GM12878 (cell line): ENCODE data around the gene ZCRB1. TPM values are rescaled to one million over a fixed set of nuclear protein-coding genes. Genes with fewer than 3 reads are reported as not detected.

Source experiments
- ATAC-seq: fragments of 200-7000 bp; cut with Tn5 transposase; 3 replicates; pipeline ENCODE4 v1.9.1; 2020; ENCODE audit warnings: mild to moderate bottlenecking, moderate library complexity
- BruUV-seq: library from RNA; stranded (reverse); fragments of 400-500 nt; replicated peaks from 2 replicates; lab custom pipeline; 2021; lab: Mats Ljungman, UMichigan
- CTCF ChIA-PET: fragments of 300-600 bp; sonication (Branson Sonifier 250); formaldehyde crosslinking; extraction: SDS; loops from one replicate; lab custom pipeline; 2021; ENCODE audit warnings: inconsistent platforms; lab: Yijun Ruan, JAX
- POLR2A ChIA-PET: fragments of 350-600 bp; formaldehyde crosslinking; extraction: SDS; loops from one replicate; lab custom pipeline; 2021; ENCODE audit warnings: inconsistent platforms; lab: Charles Lee
- RAD21 ChIA-PET: fragments of 300-600 bp; sonication (Branson Sonifier 250); formaldehyde crosslinking; loops from one replicate; lab custom pipeline; 2023; ENCODE audit warnings: antibody characterized with exemption; ENCODE audit not compliant: unreplicated experiment; lab: Charles Lee
- SMC1A ChIA-PET: fragments of 300-600 bp; sonication (Branson Sonifier 250); formaldehyde crosslinking; loops from one replicate; lab custom pipeline; 2023; ENCODE audit not compliant: unreplicated experiment, uncharacterized antibody; lab: Charles Lee
- DNase-seq: peaks from one replicate; pipeline ENCODE4 v3.0.0-alpha.2; 2011; ENCODE audit warnings: low read depth, low spot score
- FAIRE-seq: peaks from 3 replicates; lab custom pipeline; 2011; peaks lifted over from hg19 to GRCh38; lab: Jason Lieb, UNC
- H2AFZ ChIP-seq: 2 replicates; pipeline ENCODE4 v1.6.0; 2011; ENCODE audit warnings: low read depth, low read length, control low read depth; ENCODE audit not compliant: control insufficient read depth
- H3K27ac ChIP-seq: 2 replicates; pipeline ENCODE4 v1.5.1; 2011; ENCODE audit warnings: control low read depth; ENCODE audit not compliant: control insufficient read depth, insufficient read depth
- H3K27me3 ChIP-seq, 2 experiments: replicated peaks in 1 of 2; 2 replicates each; pipeline versions ENCODE4 v1.6.0 to v1.6.1; 2011; ENCODE audit warnings: low read length in 1 of 2; ENCODE audit not compliant: control insufficient read depth in 2 of 2, insufficient read depth in 2 of 2
- H3K36me3 ChIP-seq, 2 experiments: 2 replicates each; pipeline ENCODE4 v1.5.1; 2011; ENCODE audit warnings: low read length in 1 of 2; ENCODE audit not compliant: control insufficient read depth in 2 of 2, insufficient read depth in 2 of 2
- H3K4me1 ChIP-seq: 2 replicates; pipeline ENCODE4 v1.6.1; 2011; ENCODE audit warnings: mild to moderate bottlenecking, low read length, moderate library complexity, mixed read lengths; ENCODE audit not compliant: control insufficient read depth, insufficient read depth
- H3K4me2 ChIP-seq: 2 replicates; pipeline ENCODE4 v1.6.0; 2011; ENCODE audit warnings: control low read depth; ENCODE audit not compliant: control insufficient read depth, insufficient read depth
- H3K4me3 ChIP-seq: fragments of 200-600 bp; sonication (generic); 2 replicates; pipeline ENCODE4 v1.5.1; 2016
- H3K79me2 ChIP-seq: 2 replicates; pipeline ENCODE4 v1.6.0; 2011; ENCODE audit warnings: low read length; ENCODE audit not compliant: control insufficient read depth, insufficient read depth
- H3K9ac ChIP-seq: 2 replicates; pipeline ENCODE4 v1.8.0; 2011; ENCODE audit warnings: low read length, control low read depth, mixed read lengths; ENCODE audit not compliant: control insufficient read depth, insufficient read depth
- H3K9me3 ChIP-seq: replicated peaks from 3 replicates; pipeline ENCODE4 v1.5.1; 2011; ENCODE audit warnings: mild to moderate bottlenecking, low read length; ENCODE audit not compliant: control insufficient read depth, insufficient read depth
- H4K20me1 ChIP-seq: 2 replicates; pipeline ENCODE4 v1.6.0; 2011; ENCODE audit not compliant: control insufficient read depth, insufficient read depth
- CBX3 ChIP-seq: fragments of 200-600 bp; sonication (generic); IDR thresholded peaks from 2 replicates; pipeline ENCODE4 v1.6.1; 2016; ENCODE audit warnings: low read depth, borderline replicate concordance
- CEBPZ ChIP-seq: fragments of 150-350 bp; IDR thresholded peaks from 2 replicates; pipeline ENCODE4 v1.6.1; 2016; ENCODE audit warnings: low read depth, low read length
- CHD1 ChIP-seq: IDR thresholded peaks from 2 replicates; pipeline ENCODE4 v1.6.1; 2012; ENCODE audit warnings: low read depth, low read length, improper control_type of control experiment
- IRF5 ChIP-seq: fragments of 450-650 bp; IDR thresholded peaks from 2 replicates; pipeline ENCODE4 v1.6.1; 2017; ENCODE audit warnings: borderline replicate concordance
- KLF5 ChIP-seq: fragments of 450-650 bp; IDR thresholded peaks from 2 replicates; pipeline ENCODE4 v1.6.1; 2014; ENCODE audit warnings: mild to moderate bottlenecking; ENCODE audit not compliant: partially characterized antibody
- MLLT1 ChIP-seq: fragments of 450-650 bp; IDR thresholded peaks from 2 replicates; pipeline ENCODE4 v1.6.1; 2016; ENCODE audit warnings: mild to moderate bottlenecking
- NBN ChIP-seq: fragments of 450-650 bp; IDR thresholded peaks from 2 replicates; pipeline ENCODE4 v1.6.1; 2016
- PAX5 ChIP-seq: IDR thresholded peaks from 2 replicates; pipeline ENCODE4 v1.6.1; 2011; ENCODE audit warnings: low read depth, low read length, borderline replicate concordance
- POU2F2 ChIP-seq: IDR thresholded peaks from 3 replicates; pipeline ENCODE4 v1.6.1; 2011; ENCODE audit warnings: low read depth, mild to moderate bottlenecking, low read length, borderline replicate concordance
- SMARCA5 ChIP-seq: fragments of 450-650 bp; IDR thresholded peaks from 2 replicates; pipeline ENCODE4 v1.6.1; 2017; ENCODE audit warnings: mild to moderate bottlenecking
- USF2 ChIP-seq: IDR thresholded peaks from 2 replicates; pipeline ENCODE4 v1.6.1; 2011; ENCODE audit warnings: low read depth, low read length, improper control_type of control experiment, borderline replicate concordance
- ZBTB4 ChIP-seq: fragments of 450-650 bp; formaldehyde crosslinking; IDR thresholded peaks from 2 replicates; pipeline ENCODE4 v1.4.0; 2022; ENCODE audit warnings: mild to moderate bottlenecking, moderate library complexity
- ZNF207 ChIP-seq: fragments of 450-650 bp; IDR thresholded peaks from 2 replicates; pipeline ENCODE4 v1.6.1; 2014; ENCODE audit warnings: antibody characterized with exemption, mild to moderate bottlenecking, borderline replicate concordance
- WGBS: methylation state at CpG from one replicate; pipeline ENCODE4 v1.1.6; 2016; ENCODE audit warnings: low lambda C conversion rate; ENCODE audit not compliant: insufficient replicate concordance, insufficient coverage; ENCODE audit errors: missing lambda C conversion rate; 5-methylcytosine and 5-hydroxymethylcytosine counted together
- in situ Hi-C: fragments of 300-500 bp; cut with MboI; formaldehyde crosslinking; loops from 9 replicates; pipeline ENCODE4 v1.14.3; 2018; ENCODE audit warnings: mixed read lengths
- intact Hi-C: fragments of 100-400 bp; cut with micrococcal nuclease; formaldehyde crosslinking; loops from one replicate; pipeline ENCODE4 v1.14.2; 2022; ENCODE audit not compliant: unreplicated experiment
- polyA plus RNA-seq, 11 experiments: library from polyadenylated mRNA; depleted of rRNA in 4 of 11; unstranded in 6 of 11; stranded (reverse) in 5 of 11; fragments of >200 nt; fragmentation: Nextera tagmentation in 4 of 11; fragmentation: Illumina TruSeq in 1 of 11; extraction: Ambion mirVana in 4 of 11; extraction: Trizol in 1 of 11; gene quantifications; 1 replicate in 1 of 11; 2 replicates in 10 of 11; pipeline versions ENCODE4 v1.2.1 to v1.2.3, GENCODE V29; 2011 to 2016; ENCODE audit warnings: inconsistent platforms in 2 of 11, missing spikeins in 2 of 11, low read depth in 1 of 11
- total RNA-seq, 4 experiments: library from RNA; depleted of rRNA in 3 of 4; stranded (reverse); fragments of >200 nt in 3 of 4; fragmentation: Illumina TruSeq in 1 of 4; extraction: Trizol in 1 of 4; gene quantifications; 2 replicates each; pipeline versions ENCODE4 v1.2.1 to v1.2.3, GENCODE V29; 2013 to 2021

The ZCRB1 gene
- total and polyA plus RNA-seq, 10 of the 15 experiments (the other 5 are each of a cell fraction or from before 2014, with no cell fraction given): 43.3 to 178 (median 88.6) TPM

- POLR2A ChIA-PET: no interaction called here
- ATAC-seq: no peak
- 80% methylated on average over 9 of the region's 9 CpGs for WGBS
- Histone ChIP-seq H3K4me3 (no peak overlapping the region), H3K4me1 (peaks cover 16% of the 10 kb centered on the region), H2AFZ (no peak overlapping the region), H3K79me2 (no peaks in the 10 kb centered on the region; the same call in none of the 2 replicates), H3K27me3 (no peaks in the 10 kb centered on the region), H3K9ac (no peak overlapping the region), H3K36me3 (peaks cover 0 to 3% of the 10 kb centered on the region in 2 experiments; a peak in 1 of 4 replicates), H3K9me3 (no peaks in the 10 kb centered on the region; the same call in 2 of the 3 replicates), H3K4me2 (no peak overlapping the region), H3K27ac (no peak overlapping the region), H4K20me1 (no peaks in the 10 kb centered on the region)
- no TSS peak for BruUV-seq
- no peak for TF ChIP-seq USF2
- TF ChIP-seq SMARCA5: no peak
- TF ChIP-seq ZBTB4: no peak
- TF ChIP-seq ZNF207: no peak
- TF ChIP-seq CHD1: no peak
- TF ChIP-seq CBX3: no peak
- no peak for TF ChIP-seq PAX5
- TF ChIP-seq CEBPZ: no peak
- no peak for TF ChIP-seq KLF5
- TF ChIP-seq POU2F2: no peak
- no peak for TF ChIP-seq NBN
- no peak for TF ChIP-seq IRF5
- TF ChIP-seq MLLT1: no peak
- in situ Hi-C loops (loop anchor here (25.0 kb wide), 1 partner anchor 1102 kb away; no protein-coding TSS in a partner anchor), intact Hi-C loops (no loop called here)
- SMC1A ChIA-PET: no interaction called here
- no peak for FAIRE-seq
- CTCF ChIA-PET: interaction anchor here (1.0 to 2.4 kb wide), 2 partner anchors 8 to 38 kb away, joined by 3 to 16 read pairs; no protein-coding TSS in a partner anchor
- DNase-seq: no peak
- RAD21 ChIA-PET: no interaction called here
Observed at GRCh38 chr12:42364692-42365091, 38.8 kb upstream of the ZCRB1 start.
